Upper lobe of right lung (tissue), 1 donor: ENCODE results near the gene RAD51B. TPM values are rescaled to one million over a fixed set of nuclear protein-coding genes. Genes with fewer than 3 reads are reported as not detected.

Experiments used
- ATAC-seq: fragments of 200-7000 bp; cut with Tn5 transposase; one replicate; pipeline ENCODE4 v1.9.1; 2020; ENCODE audit warnings: mild to moderate bottlenecking, moderate library complexity
- DNase-seq: peaks from one replicate; pipeline ENCODE4 v3.0.0-alpha.2; 2020
- H3K27ac ChIP-seq: fragments of 200-600 bp; one replicate; pipeline ENCODE4 v1.8.0; 2022
- H3K27me3 ChIP-seq: fragments of 200-600 bp; one replicate; pipeline ENCODE4 v1.8.0; 2022; ENCODE audit warnings: mild to moderate bottlenecking
- H3K36me3 ChIP-seq: fragments of 200-600 bp; one replicate; pipeline ENCODE4 v1.8.0; 2022
- H3K4me1 ChIP-seq: fragments of 200-600 bp; one replicate; pipeline ENCODE4 v1.8.0; 2022
- H3K4me3 ChIP-seq: fragments of 200-600 bp; one replicate; pipeline ENCODE4 v1.8.0; 2022; ENCODE audit warnings: mild to moderate bottlenecking
- H3K9me3 ChIP-seq: fragments of 200-600 bp; one replicate; pipeline ENCODE4 v1.8.0; 2022
- intact Hi-C: fragments of 100-400 bp; cut with DNase I; formaldehyde crosslinking; loops from one replicate; pipeline ENCODE4 v1.11.0; 2022
- total RNA-seq: library from RNA; stranded (reverse); fragmentation: NEBNext Ultra II Directional; extraction: Animal tissue kit (Norgen Biotek cat#: 25700); gene quantifications from one replicate; pipeline ENCODE4 v1.2.1, GENCODE V29; 2021
- TF ChIP-seq, protein P1 (sequence below): fragments of 200-600 bp; IDR thresholded peaks from one replicate; pipeline ENCODE4 v1.8.0; 2022; ENCODE audit warnings: antibody characterized with exemption
- donor health status: DM: no; HTN: yes; CAD: no; lungs with severe emphysema.

RAD51B gene
- total RNA-seq, 1 donor from 2014 or later = 11.5 TPM

DNA sequence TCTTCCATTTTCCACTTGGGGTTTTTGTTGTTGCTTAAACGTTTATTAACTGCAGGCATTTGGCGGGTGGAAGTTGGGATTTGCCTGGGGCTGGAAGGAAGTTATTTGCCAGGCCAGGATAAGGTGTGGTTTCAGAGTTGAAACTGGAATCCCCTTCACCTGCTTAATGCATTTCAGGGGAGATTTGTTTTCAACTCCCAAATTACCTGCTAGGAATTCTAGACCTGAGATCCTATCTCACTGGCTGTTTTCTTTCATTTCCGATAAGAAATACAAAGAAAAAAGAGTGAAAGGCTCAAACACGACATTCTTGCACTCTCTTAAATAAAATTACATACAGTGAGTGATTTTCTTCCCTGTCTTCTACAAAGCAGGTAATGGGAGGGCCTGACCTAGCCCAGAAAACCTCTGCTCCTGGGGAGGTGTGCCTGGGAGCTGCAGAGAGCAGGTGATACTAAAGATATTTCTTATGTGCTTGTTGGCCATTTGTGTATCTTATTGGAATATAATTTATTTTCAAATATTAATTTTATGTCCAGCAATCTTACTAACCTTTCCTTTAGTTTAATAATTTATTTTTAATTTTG, 695.1 kb downstream of the RAD51B start:
- TF ChIP-seq, protein P1, sequence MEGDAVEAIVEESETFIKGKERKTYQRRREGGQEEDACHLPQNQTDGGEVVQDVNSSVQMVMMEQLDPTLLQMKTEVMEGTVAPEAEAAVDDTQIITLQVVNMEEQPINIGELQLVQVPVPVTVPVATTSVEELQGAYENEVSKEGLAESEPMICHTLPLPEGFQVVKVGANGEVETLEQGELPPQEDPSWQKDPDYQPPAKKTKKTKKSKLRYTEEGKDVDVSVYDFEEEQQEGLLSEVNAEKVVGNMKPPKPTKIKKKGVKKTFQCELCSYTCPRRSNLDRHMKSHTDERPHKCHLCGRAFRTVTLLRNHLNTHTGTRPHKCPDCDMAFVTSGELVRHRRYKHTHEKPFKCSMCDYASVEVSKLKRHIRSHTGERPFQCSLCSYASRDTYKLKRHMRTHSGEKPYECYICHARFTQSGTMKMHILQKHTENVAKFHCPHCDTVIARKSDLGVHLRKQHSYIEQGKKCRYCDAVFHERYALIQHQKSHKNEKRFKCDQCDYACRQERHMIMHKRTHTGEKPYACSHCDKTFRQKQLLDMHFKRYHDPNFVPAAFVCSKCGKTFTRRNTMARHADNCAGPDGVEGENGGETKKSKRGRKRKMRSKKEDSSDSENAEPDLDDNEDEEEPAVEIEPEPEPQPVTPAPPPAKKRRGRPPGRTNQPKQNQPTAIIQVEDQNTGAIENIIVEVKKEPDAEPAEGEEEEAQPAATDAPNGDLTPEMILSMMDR = no peak
- H3K36me3 ChIP-seq = no peaks in the 10 kb centered on the region
- intact Hi-C loops = no loop called here
- ATAC-seq (no peak), DNase-seq (no peak)
- peaks cover 49% of the 10 kb centered on the region for H3K4me1 ChIP-seq
- no peak overlapping the region for H3K4me3 ChIP-seq
- H3K27me3 ChIP-seq = no peaks in the 10 kb centered on the region
- H3K27ac ChIP-seq = no peak overlapping the region
- H3K9me3 ChIP-seq = no peaks in the 10 kb centered on the region

DNA sequence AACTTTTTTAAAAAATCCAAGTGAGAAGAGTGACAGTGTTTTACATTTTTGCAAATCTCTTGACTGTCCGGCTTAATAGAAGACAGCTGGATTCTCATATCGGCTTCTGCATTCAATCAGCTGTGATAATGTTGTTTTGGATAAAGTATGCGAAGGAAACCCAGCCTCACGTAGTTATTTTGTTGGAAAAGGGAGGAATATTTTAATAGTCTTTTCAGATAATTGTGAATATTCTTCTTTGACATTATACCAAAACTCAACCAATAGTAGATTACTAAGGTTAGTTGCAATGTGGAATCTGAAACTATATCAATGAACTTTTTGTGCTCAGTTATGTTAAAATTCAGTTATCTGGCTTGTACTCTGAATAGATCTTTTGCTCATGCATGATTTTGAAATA, 696.8 kb downstream of the RAD51B start:
- TF ChIP-seq, protein P1 = no peak
- DNase-seq = no peak
- no peaks in the 10 kb centered on the region for H3K9me3 ChIP-seq
- no peak overlapping the region for H3K27ac ChIP-seq
- intact Hi-C loops = no loop called here
- peaks cover 45% of the 10 kb centered on the region for H3K4me1 ChIP-seq
- H3K4me3 ChIP-seq = no peak overlapping the region
- no peaks in the 10 kb centered on the region for H3K36me3 ChIP-seq
- ATAC-seq = no peak
- H3K27me3 ChIP-seq = no peaks in the 10 kb centered on the region

DNA sequence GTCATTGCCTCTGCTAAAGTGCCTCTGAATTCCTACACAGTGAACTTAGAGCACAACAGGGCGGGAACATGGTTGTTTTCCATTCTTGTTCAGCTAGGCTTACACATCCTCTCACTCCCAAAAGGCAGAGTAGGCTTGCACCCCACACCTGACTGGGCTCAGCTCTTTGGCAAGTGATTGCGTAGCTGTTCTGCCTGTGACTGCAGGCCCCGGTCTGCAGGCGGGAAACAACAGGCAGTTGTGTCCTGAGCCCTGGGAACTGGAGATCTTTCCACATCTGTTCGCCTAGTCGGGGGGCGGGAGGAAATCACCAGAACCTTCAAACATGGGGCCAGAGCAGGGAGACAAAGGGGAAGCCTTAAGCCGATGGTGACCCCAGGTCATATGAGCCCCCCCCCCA, 698.6 kb downstream of the RAD51B start:
- DNase-seq (no peak), ATAC-seq (no peak)
- H3K4me1 ChIP-seq = peaks cover 40% of the 10 kb centered on the region
- no peak overlapping the region for H3K4me3 ChIP-seq
- no peaks in the 10 kb centered on the region for H3K36me3 ChIP-seq
- no peak overlapping the region for H3K27ac ChIP-seq
- TF ChIP-seq, protein P1 = no peak
- H3K9me3 ChIP-seq = no peaks in the 10 kb centered on the region
- intact Hi-C loops = no loop called here
- no peaks in the 10 kb centered on the region for H3K27me3 ChIP-seq

DNA sequence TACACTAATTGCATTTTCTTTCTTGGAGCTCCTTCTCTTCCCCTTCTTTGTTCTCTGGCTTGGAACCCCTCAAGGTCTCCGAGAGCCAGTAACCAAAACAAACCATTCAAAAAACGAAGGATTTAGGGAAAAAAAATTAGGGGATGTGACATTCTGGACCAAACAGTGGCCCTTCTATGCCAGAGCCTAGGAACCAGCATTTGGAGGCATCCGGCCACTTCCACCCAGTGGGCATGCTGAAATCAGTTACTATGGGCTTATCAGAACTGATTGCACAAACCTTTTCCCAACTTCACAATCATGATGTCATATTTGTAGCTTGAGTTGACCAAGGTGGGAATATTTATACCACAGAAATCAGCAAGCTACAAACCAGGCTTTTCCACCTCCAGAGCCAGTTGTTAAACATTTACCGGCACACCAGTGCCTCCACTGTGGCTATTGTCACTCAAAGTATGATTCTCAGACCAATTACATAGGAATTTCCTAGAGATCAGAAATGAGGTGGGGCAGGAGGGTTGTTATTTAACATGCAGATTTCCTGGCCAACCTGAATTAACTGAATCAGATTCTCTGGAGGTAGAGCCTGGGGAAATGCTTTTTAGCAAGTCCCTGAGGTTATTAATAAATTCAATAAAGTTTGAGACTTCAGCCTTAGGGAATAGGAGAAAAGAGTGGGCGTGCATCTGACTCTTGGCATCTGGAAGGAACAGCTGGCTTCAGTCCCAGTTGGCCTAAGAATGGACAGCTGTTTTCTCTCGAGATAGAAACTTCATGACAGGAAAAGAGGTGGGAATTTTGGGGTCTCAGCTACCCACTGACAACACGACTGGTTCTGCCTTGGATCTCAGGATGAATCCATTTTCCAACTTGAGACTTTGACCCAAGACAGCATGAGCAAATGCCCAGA, 699.4 kb downstream of the RAD51B start:
- Histone ChIP-seq H3K9me3 (no peaks in the 10 kb centered on the region), H3K4me3 (no peak overlapping the region), H3K4me1 (peaks cover 36% of the 10 kb centered on the region), H3K27ac (peak overlapping the region; percentile 65), H3K27me3 (no peaks in the 10 kb centered on the region), H3K36me3 (no peaks in the 10 kb centered on the region)
- DNase-seq (no peak), ATAC-seq (no peak)
- intact Hi-C loops = no loop called here
- TF ChIP-seq, protein P1 = no peak

DNA sequence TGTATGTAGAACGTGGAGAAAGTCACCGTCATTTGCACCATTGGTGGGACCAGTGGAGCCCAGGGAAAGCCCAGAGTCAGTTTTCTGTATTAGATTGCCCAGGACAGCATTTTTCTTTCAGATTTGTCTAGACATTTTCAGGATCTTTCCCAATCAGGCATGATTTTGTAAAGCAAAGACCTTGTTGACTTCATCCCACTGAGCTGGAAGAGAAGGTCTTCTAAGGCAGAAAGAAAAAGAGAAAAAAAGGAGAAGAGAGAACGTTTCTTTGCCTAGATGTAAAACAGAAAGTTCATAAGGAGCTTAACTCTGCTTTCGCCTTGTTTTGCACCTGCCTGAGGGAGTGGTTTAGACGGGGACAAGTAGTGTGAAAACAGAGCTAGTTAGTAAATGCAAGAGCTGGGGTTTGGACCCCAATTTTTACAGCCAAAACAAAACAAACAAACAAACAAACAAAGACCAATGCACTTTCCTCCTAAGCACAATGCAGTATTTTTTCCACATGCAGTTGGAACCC, 700.1 kb downstream of the RAD51B start:
- TF ChIP-seq, protein P1 = no peak
- Histone ChIP-seq H3K27ac (peak overlapping the region; percentile 65), H3K4me3 (no peak overlapping the region), H3K9me3 (no peaks in the 10 kb centered on the region), H3K4me1 (peaks cover 30% of the 10 kb centered on the region), H3K27me3 (no peaks in the 10 kb centered on the region), H3K36me3 (no peaks in the 10 kb centered on the region)
- DNase-seq (no peak), ATAC-seq (no peak)
- intact Hi-C loops = no loop called here
